Esophagus squamous epithelium (tissue), 4 donors: ENCODE measurements around the gene CAMTA1.

ENCODE experiments used
- CTCF ChIP-seq, 6 experiments: fragments of 450-650 bp in 4 of 6; fragments of 200-600 bp in 2 of 6; sonication (generic) in 2 of 6; IDR thresholded peaks; one replicate each; pipeline ENCODE4 v1.5.1; 2016 to 2019; ENCODE audit warnings: antibody characterized with exemption in 6 of 6, mild to moderate bottlenecking in 4 of 6, moderate library complexity in 4 of 6
- POLR2A ChIP-seq, 4 donors: fragments of 450-650 bp; IDR thresholded peaks; one replicate each; pipeline ENCODE4 v1.6.1; 2017; ENCODE audit warnings: antibody characterized with exemption in 4 of 4, mild to moderate bottlenecking in 4 of 4, moderate library complexity in 3 of 4

- TF ChIP-seq POLR2A (IDR thresholded peaks at IDR 0.05) (no peak), CTCF (IDR thresholded peaks at IDR 0.05) (no peak)
Observed at GRCh38 chr1:7478809-7479499, 693.7 kb downstream of the CAMTA1 start.
